HG02588 (cell line): ENCODE data around the gene DUOX1.
"Not testable (repeated sequence)": the region's sequence is repeated elsewhere in the genome, so short reads cannot be mapped to it uniquely, and the experiment has no call there.

Experiments
- ATAC-seq: cut with Tn5 transposase; IDR thresholded peaks from one replicate; pipeline ENCODE4 v1.9.1; 2021; ENCODE audit warnings: mild to moderate bottlenecking, moderate library complexity; ENCODE audit not compliant: unreplicated experiment

Gene DUOX1

DNA sequence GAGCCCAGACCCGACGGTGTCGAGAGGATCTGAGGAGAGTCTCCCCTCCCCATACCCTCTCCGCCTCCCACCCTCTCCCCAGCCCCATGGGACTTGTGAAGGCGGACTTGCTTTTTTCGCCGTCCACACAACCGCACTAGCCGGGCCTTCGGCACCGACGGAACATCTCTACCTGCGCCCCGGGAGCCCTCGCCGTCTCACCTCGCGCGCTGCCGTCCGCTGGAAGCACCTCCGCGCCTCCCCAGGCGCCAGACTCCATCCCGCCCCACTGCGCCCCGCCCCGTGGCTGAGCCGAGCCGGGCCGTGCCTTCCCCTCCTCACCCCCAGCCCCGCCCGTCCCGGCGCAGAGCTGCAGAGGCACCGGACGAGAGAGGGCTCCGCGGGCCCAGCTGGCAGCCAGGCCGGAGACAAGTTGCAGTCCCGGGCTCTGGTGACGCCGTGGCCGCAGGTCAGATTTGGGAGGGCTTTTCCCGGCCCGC lies at the start of gene DUOX1, which contains the start of gene DUOXA1:
Gene DUOX1, plus strand, starts transcription at position 344 of the 479 bp plus-strand sequence. CDS start 1,973 bp downstream, outside the sequence.
Gene DUOXA1, minus strand, starts transcription at position 229 of the 479 bp plus-strand sequence. CDS start 6,865 bp downstream, outside the sequence.
- ATAC-seq, result no peak

DNA sequence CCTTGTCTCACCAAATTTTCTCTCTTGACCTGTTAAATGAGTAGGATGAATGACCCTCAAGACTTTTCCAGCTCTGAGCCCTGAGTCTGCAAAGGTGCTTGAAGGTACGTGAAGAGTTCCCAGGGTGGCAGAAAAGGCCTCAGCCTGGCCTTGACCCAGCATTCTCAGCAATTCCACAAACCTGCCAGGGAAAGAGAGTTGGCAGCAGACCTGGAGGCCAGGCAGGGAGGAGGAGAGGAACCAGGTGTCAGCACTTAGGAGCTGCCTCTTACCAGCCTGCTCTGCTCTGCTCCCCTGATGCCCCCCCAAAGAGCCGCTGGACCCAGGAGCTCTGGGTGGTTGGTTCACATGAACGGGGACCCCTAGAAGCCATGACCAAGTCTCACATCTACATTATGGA lies 49.2 kb upstream of the DUOX1 start:
- not testable (repeated sequence) for ATAC-seq

DNA sequence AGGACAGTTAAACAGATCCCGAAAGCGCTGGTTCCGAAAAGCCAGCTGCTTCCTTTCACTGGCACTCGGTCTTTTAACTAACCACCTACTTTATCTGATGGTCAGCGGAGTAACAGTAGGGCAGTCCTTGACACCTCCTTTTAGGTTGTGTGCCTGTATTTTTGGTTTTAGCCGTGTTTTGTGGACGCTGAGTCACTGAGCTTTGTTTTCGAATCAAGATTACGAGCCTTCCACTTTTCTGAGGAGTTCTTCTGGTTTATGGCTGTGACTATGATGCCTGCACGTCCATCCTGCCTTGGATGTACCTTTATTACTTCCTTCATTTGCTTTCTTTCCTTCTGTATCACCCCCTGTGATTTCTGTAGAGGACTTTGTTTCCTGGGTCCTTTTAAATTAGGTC lies 47.4 kb upstream of the DUOX1 start:
- ATAC-seq, result not testable (repeated sequence)

DNA sequence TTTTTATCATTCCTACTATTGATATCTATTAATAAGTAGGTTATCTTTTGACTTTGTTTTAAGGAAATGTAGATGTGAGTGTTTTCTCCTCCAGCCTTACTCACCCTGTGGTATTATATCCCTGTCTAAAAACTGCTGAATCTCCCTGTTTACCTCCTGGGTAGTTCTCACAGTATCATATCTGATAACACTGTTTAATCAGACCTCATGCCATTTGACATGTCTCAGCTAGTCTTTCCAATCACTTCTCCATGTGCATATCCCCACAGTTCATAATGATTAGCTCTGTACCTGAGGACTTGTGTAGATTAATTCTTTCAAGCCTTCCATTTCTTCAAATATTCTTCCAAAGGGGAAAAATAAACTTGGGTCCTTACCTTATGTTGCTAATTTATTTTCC lies 46.6 kb upstream of the DUOX1 start:
- no peak for ATAC-seq

DNA sequence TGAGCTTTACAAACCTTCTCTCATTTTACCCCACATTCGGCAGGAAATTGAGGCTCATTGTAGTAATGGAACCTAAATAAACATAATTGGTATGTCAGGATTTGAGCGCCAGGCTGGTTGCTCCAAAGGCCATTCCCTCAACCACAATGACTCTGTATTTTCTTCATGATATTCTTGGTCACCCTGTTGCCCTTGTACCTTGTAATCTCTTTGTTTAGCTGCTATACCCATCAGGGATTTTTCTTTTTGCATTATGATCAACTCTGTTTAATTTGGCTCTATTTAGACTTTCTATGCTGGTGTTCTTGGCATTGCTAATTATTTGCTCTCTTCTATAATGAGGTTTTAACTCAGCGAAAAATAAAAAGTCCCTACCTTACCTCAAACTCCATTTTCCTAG lies 45.6 kb upstream of the DUOX1 start:
- no peak for ATAC-seq

DNA sequence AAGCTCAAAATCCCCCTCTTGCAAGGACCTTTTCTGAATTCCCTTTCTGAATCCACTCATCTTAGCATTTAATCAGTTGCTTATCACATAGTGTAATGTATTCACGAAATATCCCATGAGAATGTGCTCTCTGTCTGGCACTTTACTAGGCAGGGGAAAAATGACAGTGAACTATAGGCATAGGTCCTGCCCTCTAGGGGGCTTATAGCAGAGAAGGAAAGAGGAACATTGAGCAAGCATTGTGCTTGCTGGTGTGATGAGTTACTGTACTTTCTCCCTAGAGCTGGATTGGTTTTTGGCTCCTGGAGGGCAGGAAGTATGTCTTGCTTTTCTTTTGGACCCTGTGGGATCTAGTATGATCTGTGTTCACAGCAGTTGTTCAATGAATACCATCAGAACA lies 42.3 kb upstream of the DUOX1 start:
- ATAC-seq, result no peak

DNA sequence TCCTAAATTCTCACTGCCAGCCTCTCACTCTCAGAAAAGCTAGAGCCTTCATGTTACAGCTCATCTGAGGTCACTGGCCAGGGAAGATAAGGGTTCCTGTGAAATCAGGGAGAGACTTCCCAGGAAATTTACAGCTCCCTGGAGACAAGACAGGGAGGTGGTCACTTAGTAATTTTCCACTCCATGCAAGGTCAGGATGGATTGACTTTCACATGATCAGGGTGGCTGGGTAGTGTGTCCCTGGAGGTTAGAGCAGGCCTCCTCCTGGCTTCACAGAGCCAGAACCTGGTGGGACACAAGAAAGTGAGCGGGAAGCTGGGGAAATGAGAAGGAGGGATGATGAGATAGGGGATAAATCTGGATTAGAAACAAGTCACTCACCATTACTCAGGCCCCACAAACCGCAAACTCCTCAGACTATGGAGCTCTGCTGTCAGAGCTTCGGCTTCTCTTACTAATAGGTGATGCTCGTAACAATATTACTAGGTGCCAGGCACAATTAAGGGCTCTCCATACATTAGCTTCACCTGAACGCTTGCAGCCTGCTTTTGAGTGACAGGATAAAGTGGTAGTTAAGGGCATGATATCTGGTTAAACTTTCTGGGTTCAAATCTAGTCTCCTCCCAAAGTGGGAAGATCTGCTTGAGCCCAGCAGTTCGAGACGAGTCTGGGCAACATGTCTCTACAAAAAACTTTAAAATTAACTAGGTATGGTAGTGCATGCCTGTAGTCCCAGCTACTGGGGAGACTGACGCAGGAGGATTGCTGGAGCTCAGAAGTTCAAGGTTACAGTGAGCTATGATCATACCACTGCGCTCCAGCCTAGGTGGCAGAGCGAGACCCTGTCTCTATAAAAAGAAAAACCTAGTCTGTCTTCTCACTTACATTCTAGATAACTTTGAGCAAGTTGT lies 40.7 kb upstream of the DUOX1 start:
- no peak for ATAC-seq

DNA sequence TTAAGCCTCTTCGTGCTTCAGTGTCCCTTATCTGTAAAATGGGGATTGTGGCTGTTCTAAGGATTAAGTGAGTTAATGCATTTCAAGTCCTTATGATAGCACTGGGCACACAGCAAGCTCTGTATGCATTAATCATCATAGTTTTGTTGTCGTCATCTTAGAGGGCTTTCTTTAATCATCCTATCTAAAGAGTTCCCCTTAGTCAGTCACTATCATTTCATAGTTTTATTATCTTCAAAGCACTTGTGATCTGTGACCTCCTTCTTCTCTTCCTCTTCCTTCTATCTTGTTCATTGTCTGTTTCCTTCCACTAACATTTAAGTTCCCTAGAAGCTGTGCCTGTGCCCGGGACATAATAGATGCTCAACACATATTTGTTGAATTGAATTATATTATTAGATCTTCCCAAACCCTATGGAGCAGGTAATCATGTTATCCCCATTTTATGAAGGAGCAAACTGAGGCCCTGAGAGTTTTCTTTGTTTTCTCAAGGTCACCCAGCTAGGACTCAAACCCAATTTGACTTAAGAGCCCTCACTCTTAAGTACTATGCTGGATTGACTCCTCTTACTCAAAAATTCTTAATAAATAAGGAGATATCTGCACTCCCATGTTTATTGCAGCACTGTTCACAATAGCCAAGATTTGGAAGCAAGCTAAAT lies 40.0 kb upstream of the DUOX1 start:
- ATAC-seq, result no peak

DNA sequence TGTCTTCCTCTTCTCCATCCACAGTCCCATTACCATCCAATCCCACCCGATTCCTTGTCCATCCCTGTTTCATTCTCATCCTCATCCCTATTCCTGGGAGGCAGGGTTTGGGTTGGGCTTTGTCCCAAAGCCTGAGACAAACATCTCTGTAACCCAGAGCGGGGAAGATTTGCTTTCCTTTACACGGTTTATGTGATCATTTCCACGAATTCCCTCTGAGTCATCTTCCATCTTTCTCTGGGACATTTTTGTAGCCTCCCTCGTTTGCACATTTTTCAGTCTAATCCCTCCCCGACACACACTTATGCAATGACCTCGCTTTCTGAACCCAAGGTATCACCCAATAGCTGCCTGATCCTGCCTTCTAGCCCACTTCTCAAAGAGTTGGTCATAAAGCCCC lies 38.6 kb upstream of the DUOX1 start:
- no peak for ATAC-seq

DNA sequence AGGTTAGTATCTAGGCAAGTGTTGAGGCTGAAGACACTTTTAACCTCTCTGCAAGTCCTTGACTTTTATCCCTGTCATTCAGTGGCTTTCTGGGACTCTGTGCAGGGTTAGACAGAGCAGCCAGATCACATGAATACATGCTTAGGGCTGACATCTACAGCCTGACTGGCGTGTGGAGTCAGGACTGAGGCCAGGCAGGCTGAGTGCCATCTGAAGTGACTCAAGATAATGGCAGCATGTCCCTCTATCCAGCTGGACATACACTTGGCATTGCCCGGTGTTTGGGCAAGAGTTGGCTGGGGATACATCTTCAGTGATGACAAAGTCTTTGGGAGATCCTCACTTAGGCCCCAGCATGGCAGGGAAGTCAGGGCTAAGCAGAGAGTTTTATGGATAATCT lies 38.2 kb upstream of the DUOX1 start:
- no peak for ATAC-seq

DNA sequence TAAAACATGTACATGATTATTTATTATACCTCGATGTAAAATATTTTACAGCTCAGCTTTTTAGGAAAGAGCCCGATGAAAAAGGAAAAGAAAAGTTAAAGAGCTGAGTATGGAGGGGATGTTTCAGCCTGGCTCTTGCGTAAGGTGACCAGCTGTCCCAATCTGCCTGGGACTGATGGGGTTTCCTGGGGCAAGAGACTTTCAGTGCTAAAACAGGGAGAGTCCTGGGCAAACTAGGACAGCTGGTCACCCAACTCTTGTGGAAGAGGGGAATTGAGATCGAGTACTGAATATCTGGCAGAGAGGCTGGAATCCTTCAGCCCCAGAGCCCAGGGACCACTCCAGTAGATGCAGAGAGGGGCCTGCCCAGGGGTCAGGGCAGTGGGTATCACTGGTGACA lies 36.8 kb upstream of the DUOX1 start:
- ATAC-seq, result no peak

DNA sequence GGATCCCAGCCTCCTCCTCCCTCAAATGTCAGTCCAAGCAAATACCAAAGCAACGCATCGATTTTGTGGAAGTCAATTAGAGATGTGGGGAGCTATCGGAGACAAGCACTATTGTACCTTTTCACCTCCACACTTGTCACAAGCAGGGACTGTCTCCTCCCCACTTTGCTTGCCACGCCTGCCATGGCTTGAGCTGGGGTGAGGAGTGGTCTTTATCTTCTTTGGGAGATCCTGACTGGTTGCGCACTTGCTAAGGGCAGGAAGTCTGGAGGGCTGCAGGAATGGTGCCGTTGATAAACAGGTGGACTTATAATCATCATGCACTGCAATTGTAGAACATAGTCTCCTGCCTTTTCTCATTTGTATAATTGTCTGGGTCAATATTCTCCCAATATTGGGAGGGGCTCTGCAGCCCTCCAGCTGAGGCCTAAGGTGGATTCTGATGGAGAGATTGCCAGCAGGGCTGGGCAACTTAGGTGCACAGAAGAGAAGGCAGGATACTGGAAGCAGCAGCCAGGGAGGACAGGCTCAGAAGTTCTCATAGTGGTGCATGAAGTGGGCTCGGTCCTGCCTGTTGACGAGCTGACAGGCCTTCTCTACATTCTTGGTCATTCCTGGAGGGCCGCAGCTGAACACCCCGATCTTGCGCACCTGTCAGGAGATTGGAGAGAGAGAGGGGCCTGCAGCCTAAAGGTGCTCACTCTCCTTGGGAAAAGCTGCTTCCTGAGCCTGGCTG lies 36.0 kb upstream of the DUOX1 start:
- ATAC-seq, result no peak

DNA sequence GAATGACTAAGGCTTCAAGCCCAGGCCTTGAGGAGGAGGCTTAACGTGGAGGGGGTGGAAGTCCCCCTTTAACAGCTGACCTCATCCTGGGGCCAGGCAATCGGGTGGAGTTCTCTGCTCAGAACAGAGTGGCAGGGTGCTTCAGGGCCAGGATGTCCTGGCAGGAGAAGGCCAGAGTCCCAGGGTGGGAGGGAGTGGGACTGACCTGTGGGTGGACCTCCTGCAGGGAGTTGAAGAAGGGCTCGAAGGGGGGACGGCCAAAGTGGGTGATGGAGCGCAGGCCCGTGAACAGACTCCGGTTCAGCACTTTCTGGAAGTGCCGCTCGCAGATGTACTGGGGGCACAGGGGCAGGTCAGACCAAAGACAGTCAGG lies 35.5 kb upstream of the DUOX1 start:
- ATAC-seq, result no peak

DNA sequence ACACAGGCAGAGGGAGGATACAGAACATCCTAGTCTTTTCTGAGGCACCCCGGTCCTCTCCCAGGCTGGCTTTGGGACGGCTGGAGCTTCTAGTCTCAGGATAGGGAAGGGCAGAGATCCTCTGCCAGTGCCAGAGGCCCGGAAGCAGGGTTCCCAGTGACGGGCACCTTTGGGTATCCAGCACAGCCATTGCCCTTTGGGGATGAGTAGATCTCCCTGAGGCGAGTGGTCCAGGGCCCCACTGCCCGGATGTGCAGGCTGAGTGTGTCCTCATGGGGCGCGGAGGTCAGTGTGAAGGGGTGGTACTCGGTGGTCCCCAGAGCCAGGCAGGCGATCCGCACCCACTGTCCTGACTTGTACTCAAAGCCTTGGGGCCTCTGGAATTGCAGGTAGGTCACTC lies 34.1 kb upstream of the DUOX1 start:
- no peak for ATAC-seq

DNA sequence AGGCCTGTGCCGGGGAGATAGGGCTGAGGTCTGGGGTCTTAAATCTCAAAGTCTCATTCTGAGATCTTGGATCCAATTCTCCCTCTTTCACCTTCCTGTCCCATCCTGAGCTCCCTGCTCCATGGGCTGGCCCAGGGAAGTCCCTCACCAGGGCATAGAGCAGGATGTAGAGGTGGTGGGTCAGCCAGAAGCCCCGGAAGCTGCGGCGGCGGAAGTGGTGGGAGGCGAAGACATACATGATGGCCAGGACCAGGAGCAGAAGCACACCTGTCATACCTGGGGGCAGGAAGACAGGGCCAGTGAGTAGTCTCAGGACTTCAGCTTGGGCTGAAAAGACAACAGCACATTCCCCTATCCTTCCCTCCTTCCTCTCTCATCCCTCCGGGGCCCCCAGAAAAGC lies 32.3 kb upstream of the DUOX1 start:
- no peak for ATAC-seq

DNA sequence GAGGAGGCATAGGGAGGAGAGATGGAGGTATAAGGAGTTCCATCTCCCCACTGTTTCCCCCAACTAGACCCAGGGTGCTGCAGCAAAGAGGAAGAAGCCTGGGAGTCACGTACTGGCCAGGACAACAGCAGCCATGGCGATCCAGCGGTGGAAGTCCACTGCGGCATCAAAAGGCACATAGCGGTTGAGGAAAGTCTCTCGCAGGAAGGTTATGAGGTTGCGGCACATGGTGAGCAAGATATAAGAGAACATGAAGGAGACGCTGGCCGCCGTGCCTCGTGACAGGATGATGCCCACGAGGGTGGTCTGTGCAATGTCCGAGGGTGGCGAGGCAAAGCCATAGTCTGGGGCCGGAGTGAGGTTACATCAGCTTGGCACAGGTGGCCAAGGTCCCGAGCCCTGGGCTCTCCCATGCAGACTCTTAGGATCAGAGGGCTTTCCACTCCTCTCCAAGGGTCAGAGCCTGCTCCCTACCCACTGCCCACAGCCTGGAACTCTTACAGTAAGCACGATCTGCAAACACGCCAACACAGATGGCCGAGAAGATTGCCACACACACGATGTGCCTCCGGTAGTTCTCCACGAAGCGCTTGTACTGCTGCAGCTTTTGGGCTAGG lies 30.1 kb upstream of the DUOX1 start:
- no peak for ATAC-seq

DNA sequence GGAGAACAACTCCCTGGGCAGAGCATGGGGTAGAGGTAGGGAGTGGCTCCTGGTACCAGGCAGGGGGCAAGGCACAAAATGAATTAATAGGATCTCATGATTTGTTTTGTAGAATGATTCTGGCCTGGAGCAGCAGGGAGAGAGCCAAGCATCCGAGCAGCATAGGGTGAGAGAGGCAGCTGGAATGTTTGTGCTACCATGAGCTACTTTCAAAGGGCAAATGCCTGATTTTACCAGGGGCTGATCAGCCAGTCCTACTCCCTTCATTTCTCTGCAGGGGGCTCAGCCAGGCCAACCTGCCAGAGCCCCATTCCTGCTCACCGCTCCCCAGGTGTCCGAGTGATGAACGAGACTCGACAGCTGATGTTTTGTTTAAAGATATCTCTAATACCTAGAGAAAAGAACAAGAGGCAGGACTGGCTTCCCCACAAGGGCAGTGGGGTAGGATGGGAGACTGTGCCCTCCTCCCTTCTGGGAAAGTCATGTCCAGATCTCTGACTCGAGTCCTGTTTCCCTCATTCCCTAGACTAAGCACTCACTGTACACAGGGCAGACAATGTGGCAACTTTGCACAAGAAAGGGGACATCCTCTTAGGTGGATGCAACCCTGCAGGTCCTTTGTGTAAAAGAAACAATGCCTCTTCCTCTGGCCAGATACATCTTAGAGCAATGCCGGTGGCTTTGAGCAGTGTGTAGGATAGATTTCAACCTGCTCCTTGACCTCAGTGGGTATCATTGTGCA lies 28.7 kb upstream of the DUOX1 start:
- no peak for ATAC-seq

DNA sequence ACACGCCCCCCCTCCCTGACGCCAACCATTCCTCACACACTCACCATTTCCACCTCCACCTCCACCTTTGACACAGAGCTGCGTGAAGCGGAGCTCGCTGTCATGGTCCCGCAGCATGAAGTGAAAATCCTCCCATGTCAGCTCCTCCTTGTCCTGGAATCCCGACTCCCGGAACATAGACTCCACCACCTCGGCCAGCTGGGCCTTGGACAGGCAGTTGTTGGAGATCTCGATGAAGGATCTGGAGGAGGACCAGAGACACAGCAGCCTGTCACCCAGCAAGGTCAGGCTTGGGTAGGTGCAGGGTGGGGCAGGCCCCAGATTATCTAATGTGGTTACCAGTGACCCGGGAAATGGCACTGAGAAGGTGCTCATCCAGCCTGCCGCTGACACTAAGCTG lies 28.0 kb upstream of the DUOX1 start:
- no peak for ATAC-seq

DNA sequence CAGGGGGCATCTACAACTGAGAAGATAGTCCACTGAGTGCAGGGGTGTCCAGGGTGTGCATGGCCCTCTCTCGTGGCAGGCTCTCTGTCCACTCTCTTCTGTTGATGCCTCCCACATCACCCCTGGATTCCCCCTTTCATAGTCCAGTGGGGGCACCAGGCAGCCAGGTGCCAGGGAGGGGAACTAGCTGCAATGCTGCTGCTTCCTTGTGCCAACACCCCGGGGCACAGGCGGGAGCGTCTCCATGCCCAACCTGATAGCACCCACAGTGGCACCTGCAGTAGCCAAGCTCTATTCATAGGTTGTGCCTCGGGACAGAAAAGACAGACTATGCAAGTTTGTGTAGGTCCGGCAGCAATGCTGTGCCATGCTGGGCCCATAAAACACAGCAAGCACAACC lies 27.6 kb upstream of the DUOX1 start:
- no peak for ATAC-seq

DNA sequence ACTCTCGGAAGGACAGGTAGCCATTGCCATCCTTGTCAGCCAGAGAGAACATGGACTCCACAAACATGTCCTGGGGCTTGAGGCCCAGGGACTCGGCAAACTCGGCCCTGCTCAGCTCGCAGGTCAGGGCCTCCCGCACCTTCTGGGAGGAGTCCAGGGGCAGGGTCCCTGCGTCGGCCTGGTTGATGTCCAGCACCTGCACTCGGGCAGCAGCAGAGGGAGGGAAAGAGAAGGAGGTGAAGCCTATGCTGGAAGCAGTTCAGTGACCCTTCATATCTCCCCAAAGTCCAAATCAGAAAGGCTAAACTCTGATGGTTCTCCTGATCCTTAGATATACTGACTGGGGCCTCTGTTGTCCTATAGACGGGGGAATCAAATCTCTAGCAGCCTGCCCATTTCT lies 25.6 kb upstream of the DUOX1 start:
- not testable (repeated sequence) for ATAC-seq
